Renal cortex interstitium (tissue), 11 donors: ENCODE results near the gene MT1M. TPM values are rescaled to one million over a fixed set of nuclear protein-coding genes. Genes with fewer than 3 reads are reported as not detected.
"Not testable (repeated sequence)": the region's sequence is repeated elsewhere in the genome, so short reads cannot be mapped to it uniquely, and the experiment has no call there.

Source experiments
- DNase-seq, 11 donors: peaks; one replicate each; pipeline ENCODE4 v3.0.0-alpha.2; 2013; ENCODE audit warnings: low read depth in 9 of 11, low spot score in 4 of 11; ENCODE audit errors: extremely low read depth in 1 of 11
- polyA plus RNA-seq, 3 donors: library from polyadenylated mRNA; unstranded; fragments of 120-200 nt; gene quantifications; one replicate each; pipeline ENCODE4 v1.2.1, GENCODE V29; 2013; ENCODE audit not compliant: insufficient read length in 3 of 3

Gene MT1M
- polyA plus RNA-seq, 3 donors, result 0.20 TPM; not detected in 2

DNA sequence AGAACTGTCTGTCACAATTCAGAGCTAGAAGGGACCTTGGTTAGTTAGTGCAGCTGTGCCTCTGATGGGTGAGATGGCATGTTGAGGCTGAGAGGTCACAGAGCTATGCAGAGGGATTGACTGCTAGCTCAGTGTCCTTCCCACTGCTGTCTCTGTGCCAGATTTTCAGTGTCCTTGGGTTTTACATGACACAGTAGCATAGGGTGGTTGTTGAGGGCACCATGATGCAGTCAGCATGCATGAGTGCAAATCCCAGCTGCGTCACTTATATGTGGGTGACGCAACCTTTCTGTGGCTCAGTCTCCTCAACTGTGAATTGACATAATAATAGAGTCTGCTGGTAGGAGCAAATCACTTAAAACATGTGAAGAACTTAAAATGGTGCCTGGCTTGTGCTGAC, 8.7 kb downstream of the MT1M start:
- DNase-seq, result no peak

DNA sequence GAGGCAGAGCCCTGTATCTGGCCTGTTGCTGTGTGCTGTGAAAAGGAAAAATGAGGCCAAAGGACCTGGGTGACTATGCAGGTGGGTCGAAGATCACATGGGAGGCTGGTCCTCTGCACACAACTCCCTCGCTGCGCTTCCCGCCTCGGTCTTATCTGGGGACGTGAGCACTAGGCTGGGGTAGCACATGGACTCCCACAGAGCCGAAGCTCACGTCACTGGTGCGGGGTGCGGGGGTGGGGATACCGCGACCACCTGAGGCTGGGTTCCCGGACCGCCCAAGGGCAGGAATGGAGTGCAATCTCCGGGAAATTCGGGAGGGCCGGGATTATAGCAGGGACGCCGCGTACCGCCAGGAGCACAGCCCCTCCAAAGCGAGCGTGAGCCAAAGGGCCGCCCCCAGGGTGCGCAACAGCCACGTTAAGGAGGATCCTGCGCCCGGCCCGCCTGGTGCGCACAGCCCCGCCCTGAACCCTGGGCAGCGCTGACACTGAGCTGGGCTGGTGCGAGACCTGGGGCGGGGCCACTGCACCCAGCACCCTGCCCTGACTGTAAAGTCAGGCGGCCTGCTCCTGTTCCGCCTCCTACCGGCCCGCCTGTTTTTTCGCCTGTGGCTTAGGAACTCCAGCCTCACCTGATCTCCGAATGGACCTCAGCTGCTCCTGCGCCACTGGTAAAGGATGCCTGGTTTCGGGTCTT, 10.8 kb downstream of the MT1M start:
- DNase-seq, result no peak

DNA sequence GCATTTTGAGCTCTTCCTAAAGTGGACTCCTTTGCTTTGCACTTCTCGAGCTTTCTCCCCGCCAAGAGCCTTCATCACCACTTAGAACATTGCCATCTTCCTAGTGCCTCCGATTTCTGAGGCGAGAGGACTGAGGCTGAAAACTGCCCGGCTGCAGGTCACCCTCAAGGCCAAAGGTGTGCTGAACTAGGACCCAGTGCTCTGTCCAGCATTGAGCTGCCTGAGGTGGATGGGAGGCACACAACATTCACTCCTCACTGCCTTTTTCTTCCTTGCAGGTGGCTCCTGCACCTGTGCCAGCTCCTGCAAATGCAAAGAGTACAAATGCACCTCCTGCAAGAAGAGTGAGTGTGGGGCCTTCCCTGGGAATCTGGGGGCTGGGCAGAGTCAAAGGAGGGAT, 11.4 kb downstream of the MT1M start:
- DNase-seq, result no peak

DNA sequence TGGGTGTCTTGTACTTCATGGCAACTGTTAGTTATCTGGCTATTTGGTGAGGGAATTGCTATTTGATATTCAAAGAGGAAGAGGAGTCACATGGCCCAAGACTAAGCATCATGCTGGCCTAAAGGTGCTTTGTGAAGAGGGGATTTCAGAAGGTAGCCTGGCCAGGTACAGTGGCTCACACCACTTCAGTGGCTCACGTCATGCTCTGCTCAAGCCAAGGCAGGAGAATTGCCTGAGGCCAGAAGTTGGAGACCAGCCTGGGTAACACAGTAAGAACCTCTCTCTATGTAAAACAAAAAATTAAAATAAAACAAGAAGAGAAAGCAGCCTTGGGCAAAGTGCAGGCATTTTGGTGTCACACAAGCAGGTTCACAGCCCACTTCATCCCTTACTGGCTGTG, 12.9 kb downstream of the MT1M start:
- DNase-seq, result no peak

DNA sequence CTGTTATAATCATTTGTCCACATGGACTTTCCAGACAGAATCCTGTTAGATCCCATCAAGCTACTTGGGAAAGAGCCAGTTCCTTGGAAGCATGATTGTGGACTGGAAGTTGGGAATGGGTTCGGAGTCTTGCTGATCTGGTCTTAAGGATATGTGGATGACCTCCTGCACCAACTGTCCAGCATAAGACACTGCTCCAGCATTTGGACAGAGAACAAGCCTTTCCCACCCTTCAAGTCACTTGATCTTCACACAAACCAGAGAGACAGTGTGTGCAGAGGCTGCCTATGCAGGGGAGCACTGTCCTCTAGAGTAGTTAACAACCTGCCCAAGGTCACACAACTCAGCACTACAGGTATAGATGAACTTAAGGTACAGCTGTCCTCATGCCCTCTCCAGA, 13.4 kb downstream of the MT1M start:
- no peak for DNase-seq

DNA sequence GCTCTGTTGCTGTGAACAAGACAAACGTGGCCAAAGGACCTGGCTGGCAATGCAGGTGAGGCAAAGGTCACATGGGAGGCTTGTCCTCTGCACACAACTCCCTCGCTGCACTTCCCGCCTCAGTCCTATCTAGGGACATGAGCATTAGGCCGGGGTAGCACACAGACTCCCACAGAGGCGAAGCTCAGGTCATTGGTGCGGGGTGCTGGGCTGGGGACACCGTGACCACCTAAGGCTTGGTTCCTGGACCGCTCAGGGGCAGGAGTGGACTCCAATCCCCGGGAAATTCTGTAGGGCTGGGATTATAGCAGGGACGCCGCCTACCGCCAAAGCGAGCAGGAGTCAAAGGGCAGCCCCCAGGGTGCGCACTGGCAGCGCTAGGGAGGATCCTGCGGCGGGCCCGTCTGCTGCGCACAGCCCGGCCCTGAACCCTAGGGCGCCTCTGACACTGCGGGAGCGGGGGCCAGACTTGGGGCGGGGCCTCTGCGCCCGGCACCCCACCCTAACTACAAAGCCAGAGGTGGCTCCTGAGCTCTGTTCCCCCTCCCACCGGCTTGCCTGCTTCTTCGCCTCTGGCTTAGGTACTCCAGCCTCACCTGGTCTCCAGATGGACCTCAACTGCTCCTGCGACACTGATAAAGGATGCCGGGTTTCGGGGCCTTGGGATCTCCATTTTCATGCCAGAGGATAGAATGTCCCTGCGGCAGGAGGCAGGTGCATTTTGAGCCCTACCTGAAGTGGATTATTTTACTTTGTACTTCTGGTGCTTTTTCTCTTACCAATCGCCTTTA, 15.4 kb downstream of the MT1M start:
- no peak for DNase-seq

DNA sequence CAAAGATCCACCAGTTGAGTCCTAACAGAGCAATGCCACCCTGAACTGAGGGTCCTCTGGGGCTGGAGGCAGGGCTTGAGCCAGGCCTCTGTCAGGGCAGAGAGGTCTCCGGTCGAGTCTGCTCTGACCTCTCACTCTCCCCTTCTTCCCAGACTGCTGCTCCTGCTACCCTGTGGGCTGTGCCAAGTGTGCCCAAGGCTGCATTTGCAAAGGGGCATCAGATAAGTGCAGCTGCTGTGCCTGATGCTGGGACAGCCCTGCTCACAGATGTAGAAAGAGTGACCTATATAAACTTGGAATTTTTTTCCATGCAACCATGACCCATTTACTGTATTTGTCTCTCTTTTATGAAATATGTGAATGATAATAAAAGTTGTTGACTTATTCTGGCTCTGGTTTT, 16.8 kb downstream of the MT1M start:
- DNase-seq, result no peak

DNA sequence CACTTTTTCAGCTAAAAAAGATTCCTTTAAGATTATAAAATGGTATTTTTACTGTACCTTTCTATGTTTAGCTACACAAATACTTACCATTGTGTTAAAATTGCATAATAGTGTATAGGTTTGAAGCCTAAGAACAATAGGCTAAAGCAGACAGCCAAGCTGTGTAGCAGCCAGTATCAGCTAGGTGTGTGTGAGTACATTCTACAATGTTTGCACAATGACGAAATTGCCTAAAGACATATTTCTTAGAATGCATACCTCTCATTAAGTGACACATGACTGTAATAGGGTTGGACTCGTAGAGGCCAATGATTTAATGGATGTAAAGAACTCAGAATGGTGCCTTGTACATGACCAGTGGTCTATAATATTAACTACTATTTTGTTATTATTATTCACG, 17.4 kb downstream of the MT1M start:
- DNase-seq, result no peak

DNA sequence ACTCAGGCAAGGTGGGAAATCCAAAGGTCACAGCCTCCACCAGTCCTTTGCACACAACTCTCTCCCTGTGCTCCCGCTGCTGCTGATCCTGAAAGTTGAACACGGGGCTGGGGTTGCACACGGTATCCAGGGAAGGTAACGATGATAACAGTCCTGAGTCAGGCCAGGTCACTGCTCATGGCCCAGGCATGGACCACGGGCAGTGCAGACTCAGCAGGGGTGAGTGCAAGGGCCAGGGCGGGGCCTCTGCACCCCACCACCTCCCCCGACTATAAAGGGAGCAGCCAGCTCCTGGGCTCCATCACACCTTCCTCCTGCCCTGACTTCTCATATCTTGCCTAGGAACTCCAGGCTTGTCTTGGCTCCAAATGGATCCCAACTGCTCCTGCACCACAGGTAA, 19.1 kb downstream of the MT1M start, which contains the start of gene MT1B:
TSS of gene MT1B (plus strand) at position 301 of the 400 bp plus-strand sequence. CDS start at position 369, 68 bp downstream.
- no peak for DNase-seq

DNA sequence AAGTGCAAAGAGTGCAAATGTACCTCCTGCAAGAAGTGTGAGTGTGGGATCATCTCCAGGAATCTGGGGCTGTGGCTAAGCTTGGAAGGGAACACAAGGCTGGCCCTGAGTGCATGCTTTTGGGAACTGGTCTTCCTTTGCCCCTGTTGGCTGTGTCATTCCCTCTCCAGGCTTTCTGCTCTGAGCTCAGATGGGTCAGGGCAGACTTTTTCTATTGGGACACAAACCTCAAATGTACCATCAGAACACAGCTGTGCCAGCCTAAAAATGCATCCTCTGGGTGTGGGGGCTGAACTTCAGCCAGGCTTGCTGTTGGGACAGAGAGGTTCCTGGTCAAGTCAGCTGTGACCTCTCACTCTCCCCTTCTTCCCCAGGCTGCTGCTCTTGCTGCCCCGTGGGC, 20.1 kb downstream of the MT1M start:
- no peak for DNase-seq

DNA sequence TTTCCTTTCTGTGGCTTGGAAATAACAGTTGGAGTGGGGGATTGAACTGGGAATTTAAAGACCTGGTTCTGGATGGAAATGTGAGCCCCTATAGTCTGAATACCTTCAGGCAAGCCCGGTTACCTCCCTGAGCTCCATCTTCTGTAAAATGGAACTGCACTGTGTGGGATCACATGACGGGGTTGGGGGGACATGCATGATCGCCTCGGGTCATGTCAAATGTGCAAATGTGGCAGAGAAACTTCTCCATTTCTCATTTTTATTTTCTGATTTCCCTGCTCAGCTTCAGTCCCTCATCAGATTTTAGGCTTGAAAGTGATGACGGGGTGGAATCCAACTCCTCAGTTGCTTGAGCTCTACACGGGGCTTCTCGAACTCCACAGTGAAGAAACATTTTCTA, 20.8 kb downstream of the MT1M start:
- no peak for DNase-seq

DNA sequence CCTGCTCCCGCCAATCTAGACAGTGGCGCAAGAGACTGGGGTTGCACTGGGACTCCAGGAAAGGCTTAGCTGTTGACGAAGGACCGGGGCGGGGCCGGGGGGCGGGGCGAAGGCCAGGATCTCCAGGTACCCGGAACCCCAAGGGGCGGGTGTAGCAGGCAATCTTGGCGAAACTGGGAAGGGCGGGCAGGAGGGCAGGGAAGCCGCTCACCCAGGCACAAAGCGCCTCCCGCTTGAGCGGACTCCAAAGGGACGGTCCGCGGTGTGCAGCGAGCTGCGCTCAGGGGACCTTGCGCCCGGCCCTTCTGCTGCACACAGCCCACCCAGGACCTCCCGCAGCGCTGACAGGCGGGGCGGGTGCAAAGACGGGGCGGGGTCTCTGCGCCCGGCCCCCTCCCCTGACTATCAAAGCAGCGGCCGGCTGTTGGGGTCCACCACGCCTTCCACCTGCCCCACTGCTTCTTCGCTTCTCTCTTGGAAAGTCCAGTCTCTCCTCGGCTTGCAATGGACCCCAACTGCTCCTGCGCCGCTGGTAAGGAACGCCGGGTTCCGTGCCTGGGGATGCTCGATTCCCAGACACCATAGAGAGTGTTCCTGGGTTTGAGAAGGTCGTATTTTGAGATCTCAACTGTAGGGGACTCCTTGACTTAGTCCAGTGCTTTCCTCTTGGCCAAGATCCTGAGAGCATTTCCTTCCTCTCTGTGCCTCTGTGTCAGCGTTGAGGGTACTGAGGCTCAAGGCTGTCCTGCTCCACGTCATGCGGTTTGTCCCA, 25.3 kb downstream of the MT1M start, which contains the start of gene MT1F:
TSS of gene MT1F (plus strand) at position 405 of the 772 bp plus-strand sequence. CDS start at position 505, 100 bp downstream.
- DNase-seq, result peak in 6 of 11 donors; percentile 33 to 79 (median 52)

DNA sequence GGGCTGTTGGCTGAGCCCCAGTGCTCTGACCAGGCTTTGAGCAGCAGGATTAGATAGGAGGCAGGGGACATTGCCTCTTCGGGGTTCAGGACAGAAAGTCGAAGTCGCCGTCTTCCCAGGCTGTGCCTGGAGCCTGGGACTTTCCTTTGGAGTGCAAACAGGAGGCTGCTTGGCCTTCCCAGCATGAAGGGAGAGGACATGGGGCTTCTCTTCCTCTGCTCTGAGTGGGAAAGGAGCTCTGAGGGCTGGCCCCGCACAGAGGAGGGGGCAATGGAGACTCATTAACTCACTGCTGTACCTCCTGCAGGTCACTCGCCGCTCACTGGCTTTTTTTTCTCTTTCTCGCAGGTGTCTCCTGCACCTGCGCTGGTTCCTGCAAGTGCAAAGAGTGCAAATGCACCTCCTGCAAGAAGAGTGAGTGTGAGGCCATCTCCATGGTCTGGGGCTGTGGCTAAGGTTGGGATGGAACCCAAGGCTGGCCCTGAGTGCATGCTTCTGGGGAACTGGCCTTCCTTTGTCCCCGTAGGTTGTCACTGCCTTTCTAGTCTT, 25.9 kb downstream of the MT1M start:
- DNase-seq, result no peak

DNA sequence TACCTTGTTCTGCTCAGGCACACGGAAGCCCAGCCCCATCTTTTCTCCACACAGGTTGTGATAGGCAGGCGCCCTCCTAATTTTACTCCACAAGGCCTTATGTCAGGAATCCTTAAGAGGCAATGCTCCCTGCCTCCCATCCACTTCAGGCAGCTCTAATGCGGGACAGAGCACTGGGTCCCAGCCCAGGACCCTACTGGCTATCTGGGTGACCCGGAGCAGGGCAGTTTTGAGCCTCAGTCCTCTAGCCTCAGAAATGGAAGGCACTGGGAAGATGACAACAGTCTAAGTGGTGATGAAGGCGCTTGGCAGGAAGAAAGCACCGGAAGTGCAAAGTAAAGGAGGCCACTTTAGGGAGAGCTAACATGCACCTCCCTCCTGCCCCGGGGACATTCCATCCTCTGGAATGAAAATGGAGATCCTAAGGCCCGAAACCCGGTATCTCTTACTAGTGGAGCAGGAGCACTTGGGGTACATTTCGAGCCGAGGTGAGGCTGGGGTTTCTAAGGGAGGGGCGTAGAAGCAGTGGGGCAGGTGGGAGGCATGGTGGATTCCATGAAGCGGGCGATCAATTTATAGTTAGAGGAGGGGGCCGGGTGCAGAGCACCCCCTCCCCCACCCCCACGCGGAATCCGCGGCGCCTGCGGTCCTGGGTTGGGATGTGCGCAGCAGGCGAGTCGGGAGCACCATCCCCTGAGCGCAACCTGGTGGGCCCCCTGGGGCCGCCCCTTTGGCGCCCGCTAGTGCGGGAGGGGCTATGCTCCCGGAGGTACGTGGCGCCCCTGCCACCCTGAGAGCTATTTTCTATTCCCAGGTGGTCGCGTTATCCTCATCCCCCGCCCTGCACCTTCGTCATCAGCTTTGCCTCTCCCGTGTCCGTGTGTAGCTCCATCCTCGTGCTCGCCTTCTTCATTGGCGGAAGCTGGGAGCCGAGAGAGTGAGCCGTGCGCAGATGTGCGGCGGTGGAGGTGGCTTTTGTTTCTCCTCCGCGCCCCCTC, 30.2 kb downstream of the MT1M start:
- no peak for DNase-seq

DNA sequence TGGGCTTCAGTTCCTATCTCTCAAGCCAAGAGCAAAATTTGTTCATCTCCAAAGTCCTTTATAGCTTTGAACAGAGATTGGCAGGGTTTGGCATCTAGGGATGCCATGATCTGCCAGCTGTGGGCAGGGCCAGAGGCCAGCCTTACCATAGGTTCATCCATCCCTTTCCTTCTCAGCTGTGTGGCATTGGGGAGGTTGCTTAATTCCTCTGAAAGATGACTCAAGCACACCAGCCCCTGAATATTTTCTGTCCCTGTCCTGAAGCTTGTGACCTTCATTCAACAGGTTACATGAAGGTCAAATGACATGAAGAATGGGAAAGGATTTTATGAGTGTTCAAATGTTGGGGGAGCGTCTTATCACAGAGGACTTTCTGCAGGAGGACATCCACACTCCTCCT, 32.0 kb downstream of the MT1M start:
- DNase-seq, result no peak

DNA sequence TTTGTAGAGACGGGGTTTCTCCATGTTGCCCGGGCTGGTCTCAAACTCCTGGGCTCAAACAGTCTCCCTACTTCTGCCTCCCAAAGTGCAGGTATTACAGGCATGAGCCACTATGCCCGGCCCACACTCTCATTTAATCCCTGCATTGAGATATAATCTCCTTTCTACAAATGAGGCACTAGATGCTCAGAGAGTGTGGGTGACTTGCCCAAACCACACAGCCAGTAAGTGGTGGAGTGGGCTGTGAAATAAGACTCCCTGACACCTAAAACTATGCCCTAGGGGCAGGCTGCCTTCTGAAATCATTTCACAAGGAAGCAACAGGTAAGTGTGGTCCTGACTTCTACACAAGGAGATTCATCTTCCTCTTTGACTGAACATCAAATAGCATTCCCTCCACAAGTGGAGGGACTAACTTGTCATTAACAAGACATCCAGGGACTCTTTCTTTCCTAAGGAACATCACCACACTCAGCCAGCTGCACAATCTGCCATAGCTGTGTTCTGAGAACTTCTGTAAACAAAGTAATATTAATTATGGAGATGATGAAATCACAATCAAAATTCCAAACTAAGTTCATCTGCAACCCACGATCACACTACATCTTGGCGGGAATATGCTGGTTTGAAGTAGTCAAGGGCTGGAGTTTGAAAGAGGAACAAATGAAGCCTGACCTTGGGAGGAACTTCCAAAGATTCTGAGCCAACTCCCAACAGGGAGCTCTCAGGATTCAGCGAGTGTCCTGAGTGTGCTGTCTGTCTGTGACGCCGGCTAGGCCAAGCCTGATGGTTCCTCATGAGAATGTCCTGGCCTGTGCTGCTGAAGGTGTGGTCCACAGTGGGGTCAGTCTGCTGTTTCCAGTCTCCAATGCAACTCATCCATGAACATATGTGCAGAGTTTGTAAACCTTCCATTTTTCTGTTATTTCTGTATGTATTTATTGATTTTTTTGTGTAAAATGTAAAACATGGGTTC, 33.1 kb downstream of the MT1M start:
- DNase-seq, result not testable (repeated sequence)
